NCI-H748 (cell line): ENCODE results near the gene TOX3.

Experiments used
- DNase-seq: peaks from one replicate; lab custom pipeline; 2025; ENCODE audit not compliant: unreplicated experiment; lab: John Stamatoyannopoulos, UW

The TOX3 gene

DNA sequence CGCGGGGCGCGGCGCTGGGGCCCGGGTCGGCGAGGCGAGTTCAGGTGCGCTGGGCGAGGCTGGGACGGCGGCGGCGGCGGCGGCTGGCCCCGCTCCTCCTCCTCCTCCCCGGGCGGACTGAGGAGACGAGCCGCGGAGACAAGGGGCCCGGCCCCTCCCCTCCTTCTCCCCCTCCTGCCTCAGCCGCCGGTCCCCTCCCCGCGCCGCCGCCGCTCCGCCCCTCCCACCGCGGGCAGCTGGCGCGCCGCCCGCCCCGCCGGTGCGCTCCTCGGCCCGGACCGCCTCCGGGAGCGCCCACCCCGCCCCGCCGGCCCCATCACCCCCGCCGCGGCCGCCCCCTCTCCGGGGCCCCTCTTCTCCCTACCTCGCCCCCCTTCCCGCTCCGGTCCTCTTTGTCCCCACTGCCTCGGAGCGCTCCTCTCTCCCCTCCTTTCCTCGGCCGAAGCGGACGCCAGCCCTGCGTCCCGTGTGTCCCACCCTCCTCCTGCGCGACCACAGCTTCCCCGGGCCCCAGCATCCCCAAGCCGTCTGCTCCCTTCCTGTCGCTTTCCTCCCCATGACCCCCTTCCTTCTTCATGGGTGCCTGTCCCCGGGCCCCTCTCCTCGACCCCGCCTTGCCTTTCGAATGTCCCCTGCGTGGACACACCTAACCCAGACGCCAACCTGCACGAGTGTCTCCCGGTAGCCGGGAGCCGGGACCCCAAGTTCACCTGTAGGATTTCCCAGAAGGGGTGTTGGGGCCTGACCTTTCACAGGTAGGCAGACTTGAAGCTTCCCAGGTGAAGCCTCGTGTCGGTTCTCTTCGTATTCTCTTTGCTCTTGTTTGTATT is at the start of gene TOX3:
Gene TOX3, minus strand, starts transcription at position 140 of the 830 bp plus-strand sequence. CDS start 420 bp downstream, outside the sequence.
- DNase-seq, result peak; percentile 78

GRCh38 chr16:52592778-52593177 is 45.8 kb upstream of the TOX3 start:
- DNase-seq, result no peak

- DNase-seq, result no peak
Observed at GRCh38 chr16:52591934-52592592, 45.1 kb upstream of the TOX3 start.

DNA sequence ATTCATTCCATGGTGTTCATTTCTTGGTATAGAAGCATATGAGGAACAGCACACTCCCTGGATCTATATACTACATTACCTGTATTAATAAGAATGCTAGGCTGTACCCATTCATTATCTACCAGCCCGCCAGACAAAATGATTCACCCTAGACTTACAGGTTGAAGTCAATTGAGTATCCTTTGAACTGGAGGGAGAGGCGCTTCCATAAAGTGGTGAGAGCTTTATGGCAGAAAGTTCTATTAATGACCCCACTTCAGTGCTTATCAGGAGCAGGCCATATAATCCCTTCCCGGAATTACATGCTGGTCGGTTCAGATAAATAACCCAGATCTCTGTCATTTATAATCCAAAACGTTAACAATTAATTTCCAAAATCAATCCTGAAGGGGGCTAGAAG is 44.5 kb upstream of the TOX3 start:
- DNase-seq, result no peak

DNA sequence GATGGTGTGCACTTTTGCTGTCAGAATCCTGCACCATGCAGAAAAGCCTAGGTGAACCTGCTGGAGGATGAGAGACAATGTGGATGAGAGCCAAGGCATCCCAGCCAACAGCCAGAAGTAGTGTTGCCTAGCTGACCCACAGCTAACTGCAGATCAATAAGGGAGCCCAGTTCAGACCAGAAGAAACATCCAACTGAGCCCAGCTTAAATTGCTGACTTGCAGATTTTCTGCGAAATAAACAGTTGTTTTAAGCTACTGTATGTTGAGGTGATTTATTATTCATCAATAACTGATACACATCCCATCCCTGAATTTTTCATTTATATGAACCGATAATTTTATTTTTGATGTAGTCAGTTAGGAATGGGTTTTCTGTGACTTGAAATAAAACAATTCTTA is 39.2 kb upstream of the TOX3 start:
- no peak for DNase-seq

- no peak for DNase-seq
Observed at GRCh38 chr16:52584354-52585320, 37.7 kb upstream of the TOX3 start.

DNA sequence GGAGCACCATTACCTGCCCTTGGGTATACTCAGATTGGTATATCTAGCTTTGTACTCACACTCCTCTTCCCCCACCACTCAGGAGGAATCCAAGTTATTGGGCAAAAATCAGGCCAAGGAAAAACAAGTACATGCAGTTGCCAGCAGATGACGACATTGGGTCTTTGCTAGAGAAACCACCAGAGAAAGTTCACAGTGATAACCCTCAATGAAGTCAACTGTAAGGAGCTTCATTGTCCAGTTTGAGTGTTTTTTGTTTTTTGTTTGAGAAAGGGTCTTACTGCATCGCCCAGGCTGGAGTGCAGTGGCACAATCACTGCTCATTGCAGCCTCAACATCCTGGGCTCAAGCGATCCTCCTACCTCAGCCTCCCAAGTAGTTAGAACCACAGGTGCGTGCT is 34.6 kb upstream of the TOX3 start:
- DNase-seq, result peak; percentile 27

GRCh38 chr16:52580488-52580887 is 33.5 kb upstream of the TOX3 start:
- no peak for DNase-seq

DNA sequence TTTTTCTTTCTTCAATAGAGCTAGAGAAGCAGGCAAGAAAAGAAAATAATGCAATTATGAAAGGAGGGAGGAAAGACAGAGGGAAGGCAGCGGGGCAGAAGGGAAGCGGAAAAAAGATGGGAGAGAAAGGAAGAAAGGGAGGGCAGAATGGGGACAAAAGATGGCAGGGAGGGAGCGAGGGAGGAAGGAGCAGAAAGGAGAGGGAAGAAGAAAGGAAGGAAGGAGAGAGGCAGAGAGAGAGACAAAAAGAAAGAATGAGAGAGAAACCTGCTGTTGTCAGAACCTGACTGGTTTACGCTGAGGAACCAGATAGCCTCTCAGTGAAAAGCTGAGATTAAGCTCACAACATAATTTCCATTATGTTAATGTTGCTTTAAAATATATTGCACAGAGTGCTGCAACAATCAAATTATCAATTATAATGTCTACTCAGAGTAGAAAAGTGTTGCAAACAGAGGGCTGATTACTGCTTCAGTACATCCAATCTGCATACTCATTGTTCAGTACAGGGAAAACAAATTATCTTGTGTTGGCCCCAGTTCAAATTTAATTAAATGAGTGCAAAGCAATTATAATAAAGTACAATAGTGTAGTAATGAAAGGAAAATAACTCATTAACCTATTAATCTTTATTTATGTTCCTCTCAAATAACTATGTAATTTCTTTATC is 32.0 kb upstream of the TOX3 start:
- no peak for DNase-seq

DNA sequence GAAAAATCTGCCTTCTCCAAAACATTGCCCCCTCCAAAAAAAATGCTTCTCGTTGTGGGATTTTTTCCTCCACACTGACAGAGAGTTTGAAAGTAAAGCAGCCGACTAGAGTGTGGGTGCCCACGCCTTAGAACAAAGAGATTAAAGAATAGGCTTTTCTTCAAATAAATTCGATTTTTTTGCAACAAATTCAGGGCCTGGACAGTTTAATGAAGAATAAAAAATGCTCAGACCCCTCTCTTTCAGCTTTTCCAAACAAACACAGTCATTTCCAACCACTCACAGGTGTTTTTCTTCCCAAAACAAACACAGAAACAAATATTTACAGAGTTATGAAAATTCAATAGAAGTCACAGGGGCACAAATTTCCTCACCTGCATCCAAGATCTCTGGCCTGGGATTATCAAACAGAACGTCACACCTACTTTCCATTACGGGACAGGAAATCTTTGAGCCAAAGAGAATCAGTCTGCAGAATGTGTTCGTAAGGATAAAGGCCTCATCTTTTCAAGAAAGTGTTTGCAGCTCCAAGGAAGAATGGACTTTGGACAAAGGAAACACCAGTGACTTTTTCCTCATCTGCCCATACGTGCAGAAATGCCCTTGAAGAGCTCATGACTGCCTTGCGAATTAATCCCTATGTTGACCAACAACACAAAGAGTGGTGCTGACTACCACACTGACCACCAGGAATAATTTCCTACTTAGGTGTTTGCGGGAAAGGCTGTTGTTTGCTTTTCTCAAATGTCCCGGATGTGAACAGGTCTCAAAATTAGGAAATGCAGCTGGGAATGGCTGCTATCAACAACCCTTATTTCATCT is 31.3 kb upstream of the TOX3 start:
- peak; percentile 62 for DNase-seq

DNA sequence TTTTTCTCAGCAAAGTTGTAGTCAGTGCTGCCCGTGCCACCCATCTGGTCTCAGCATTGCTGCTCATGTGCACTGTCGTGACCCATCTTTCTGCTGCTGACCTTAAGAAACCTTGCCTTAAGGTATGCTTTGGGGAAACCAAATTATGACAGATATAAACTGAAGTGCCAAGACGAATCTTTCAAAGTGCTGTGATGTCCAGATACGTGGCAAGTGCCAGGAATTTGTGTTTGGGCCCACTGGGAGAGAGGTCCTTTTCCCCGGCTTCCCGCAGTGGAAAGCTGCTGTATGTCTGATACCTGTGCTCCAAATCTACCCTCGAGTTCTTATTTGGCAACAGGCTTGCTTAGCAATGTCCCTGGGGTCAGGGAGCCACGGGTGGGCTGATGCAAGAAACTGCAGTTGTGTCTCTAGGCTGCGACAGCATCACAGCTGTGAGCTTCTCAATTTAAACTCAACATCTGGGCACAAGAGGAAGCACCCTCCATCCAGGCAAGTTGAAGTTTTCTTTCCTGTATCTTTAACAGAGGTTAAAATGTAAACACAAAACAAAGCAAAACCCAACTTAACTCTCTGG is 30.3 kb upstream of the TOX3 start:
- DNase-seq, result no peak

- peak; percentile 86 for DNase-seq
Observed at GRCh38 chr16:52573365-52574299, 26.7 kb upstream of the TOX3 start.

DNA sequence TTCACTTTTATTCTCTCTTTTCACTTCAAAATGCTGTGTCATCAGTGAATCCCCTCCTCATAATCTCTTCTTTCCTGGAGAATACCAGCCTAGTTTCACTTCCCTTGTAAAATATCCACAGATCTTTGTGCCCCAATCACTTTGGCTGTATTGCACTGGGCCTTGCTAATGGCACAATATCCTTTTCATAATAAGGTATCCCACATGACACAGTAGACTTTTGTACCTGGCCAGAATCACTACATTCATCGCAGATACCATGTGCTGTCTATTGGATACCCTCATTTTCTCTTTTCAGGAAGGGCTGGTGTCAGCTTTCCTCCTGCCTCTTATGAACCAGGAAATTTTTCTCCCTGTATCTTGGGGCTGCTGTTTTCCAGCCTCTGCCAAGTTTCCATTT is 25.7 kb upstream of the TOX3 start:
- peak; percentile 62 for DNase-seq

DNA sequence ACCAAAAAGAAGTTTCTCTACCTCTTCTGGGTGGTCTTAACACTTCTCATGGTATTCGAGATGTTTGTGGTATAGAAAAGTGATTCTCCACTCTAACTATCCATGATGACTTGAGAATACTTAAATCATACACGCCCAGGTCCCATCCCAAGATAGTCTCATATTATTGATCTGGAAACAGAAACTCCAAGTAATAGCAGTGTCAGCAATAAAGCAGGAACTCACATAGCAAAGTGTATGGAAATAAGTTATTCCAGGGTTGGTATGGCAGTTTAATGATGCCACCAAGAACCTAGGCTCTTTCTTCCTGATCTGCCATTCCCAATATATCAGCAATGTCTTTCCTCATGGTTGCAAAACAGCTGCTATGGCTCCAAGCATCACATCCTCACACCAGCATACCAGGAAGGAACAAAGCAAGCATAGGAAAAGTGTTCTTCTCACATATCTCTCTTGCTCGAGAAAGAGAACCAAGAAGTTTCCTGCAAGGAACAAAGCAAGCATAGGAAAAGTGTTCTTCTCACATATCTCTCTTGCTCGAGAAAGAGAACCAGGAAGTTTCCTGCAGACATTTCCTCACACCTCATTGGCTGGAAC is 23.6 kb upstream of the TOX3 start:
- DNase-seq, result no peak

DNA sequence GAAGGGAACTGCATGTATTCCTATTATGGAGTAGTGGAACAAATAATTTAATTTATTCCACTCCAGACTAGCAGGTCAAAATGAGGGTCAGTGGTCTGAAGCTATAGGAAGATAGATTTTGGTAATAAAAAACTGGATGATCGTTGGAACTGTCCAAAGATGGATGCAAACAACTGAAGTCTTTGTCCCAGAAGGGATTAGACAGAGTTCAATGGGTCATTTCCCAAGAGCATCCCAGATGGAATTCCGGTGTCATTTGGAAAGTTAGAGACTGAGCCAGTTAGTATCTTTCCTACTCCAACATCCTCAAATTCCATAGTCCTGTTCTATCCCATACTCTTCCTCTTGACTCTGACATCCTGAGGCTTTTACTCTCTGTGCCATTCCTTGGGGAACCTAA is 22.8 kb upstream of the TOX3 start:
- DNase-seq, result no peak

GRCh38 chr16:52568983-52569690 is 22.2 kb upstream of the TOX3 start:
- peak; percentile 92 for DNase-seq

GRCh38 chr16:52568495-52568894 is 21.6 kb upstream of the TOX3 start:
- no peak for DNase-seq
